Cardiac septum (tissue), 1 donor: ENCODE measurements around the gene CAPN12. TPM values are rescaled to one million over a fixed set of nuclear protein-coding genes. Genes with fewer than 3 reads are reported as not detected.

Experiments
- DNase-seq: peaks from one replicate; pipeline ENCODE4 v3.0.0-alpha.2; 2020; ENCODE audit warnings: low spot score
- intact Hi-C: fragments of 100-400 bp; cut with DNase I; formaldehyde crosslinking; loops from one replicate; pipeline ENCODE4 v1.14.0; 2022
- total RNA-seq: library from RNA; stranded (reverse); fragmentation: NEBNext Ultra II Directional; extraction: Animal tissue kit (Norgen Biotek cat#: 25700); gene quantifications from one replicate; pipeline ENCODE4 v1.2.1, GENCODE V29; 2021
- donor health status: DM: no; HTN: no; CAD: no.

CAPN12 gene
- total RNA-seq, 1 donor from 2014 or later = 1.7 TPM

GRCh38 chr19:38727868-38728660 is 16.2 kb downstream of the CAPN12 start:
- intact Hi-C loops = loop anchor here (5.0 kb wide), 1 partner anchor 104 kb away; the partner anchor contains the start of gene ECH1
- no peak for DNase-seq

GRCh38 chr19:38727306-38727867 is 16.9 kb downstream of the CAPN12 start:
- intact Hi-C loops = loop anchor here (5.0 kb wide), 1 partner anchor 105 kb away; the partner anchor contains the start of gene ECH1
- no peak for DNase-seq

GRCh38 chr19:38726761-38727301 is 17.4 kb downstream of the CAPN12 start:
- no peak for DNase-seq
- intact Hi-C loops = loop anchor here (5.0 kb wide), 1 partner anchor 105 kb away; the partner anchor contains the start of gene ECH1

- no peak for DNase-seq
- intact Hi-C loops = loop anchor here (5.0 kb wide), 1 partner anchor 106 kb away; the partner anchor contains the start of gene ECH1
Measured at GRCh38 chr19:38726284-38726673, 18.0 kb downstream of the CAPN12 start.

- intact Hi-C loops = loop anchor here (5.0 kb wide), 1 partner anchor 107 kb away; the partner anchor contains the start of gene ECH1
- no peak for DNase-seq
Measured at GRCh38 chr19:38725469-38726283, 18.6 kb downstream of the CAPN12 start.

GRCh38 chr19:38723990-38724854 is 20.1 kb downstream of the CAPN12 start:
- intact Hi-C loops = no loop called here
- DNase-seq = no peak

GRCh38 chr19:38723606-38723965 is 20.7 kb downstream of the CAPN12 start:
- intact Hi-C loops = no loop called here
- DNase-seq = no peak

- no peak for DNase-seq
- intact Hi-C loops = no loop called here
Measured at GRCh38 chr19:38722947-38723605, 21.2 kb downstream of the CAPN12 start.

GRCh38 chr19:38721979-38722773 is 22.1 kb downstream of the CAPN12 start:
- peak; percentile 85 for DNase-seq
- intact Hi-C loops = no loop called here

- intact Hi-C loops = no loop called here
Measured at GRCh38 chr19:38721496-38721895, 22.8 kb downstream of the CAPN12 start.

GRCh38 chr19:38720559-38721236 is 23.6 kb downstream of the CAPN12 start:
- intact Hi-C loops = no loop called here

More at GRCh38 chr19:38721496-38721895, 22.8 kb downstream of the CAPN12 start:
- no peak for DNase-seq

GRCh38 chr19:38719761-38720558 is 24.3 kb downstream of the CAPN12 start:
- intact Hi-C loops = loop anchor here (2.0 kb wide), 2 partner anchors 61 to 71 kb away; no protein-coding TSS in a partner anchor

More at GRCh38 chr19:38720559-38721236, 23.6 kb downstream of the CAPN12 start:
- DNase-seq = no peak

GRCh38 chr19:38718747-38719543 is 25.3 kb downstream of the CAPN12 start:
- DNase-seq = peak; percentile 88
- intact Hi-C loops = loop anchor here (2.0 kb wide), 2 partner anchors 60 to 70 kb away; no protein-coding TSS in a partner anchor

More at GRCh38 chr19:38719761-38720558, 24.3 kb downstream of the CAPN12 start:
- no peak for DNase-seq

- DNase-seq = no peak
- intact Hi-C loops = loop anchor here (2.0 kb wide), 2 partner anchors 59 to 69 kb away; no protein-coding TSS in a partner anchor
Measured at GRCh38 chr19:38717855-38718254, 26.4 kb downstream of the CAPN12 start.

GRCh38 chr19:38717051-38717450 is 27.2 kb downstream of the CAPN12 start:
- intact Hi-C loops = no loop called here
- DNase-seq = no peak
